GM12878 (cell line): ENCODE measurements around the gene ELMO3. TPM values are rescaled to one million over a fixed set of nuclear protein-coding genes. Genes with fewer than 3 reads are reported as not detected.

ENCODE experiments used
- ASH2L ChIP-seq: fragments of 300-600, 200-600 bp; sonication (generic); IDR thresholded peaks from 2 replicates; pipeline ENCODE4 v1.6.1; 2017; ENCODE audit warnings: low read depth, mild to moderate bottlenecking, borderline replicate concordance
- BRCA1 ChIP-seq: IDR thresholded peaks from 2 replicates; pipeline ENCODE4 v1.6.1; 2011; ENCODE audit warnings: low read depth, low read length, improper control_type of control experiment
- EED ChIP-seq: sonication (generic); IDR thresholded peaks from 2 replicates; pipeline ENCODE4 v1.6.1; 2016; ENCODE audit warnings: antibody characterized with exemption, low read depth
- EGR1 ChIP-seq, 2 experiments: IDR thresholded peaks; 1 replicate in 1 of 2; 2 replicates in 1 of 2; pipeline ENCODE4 v1.6.1; 2011 to 2012; ENCODE audit warnings: low read depth in 2 of 2, low read length in 2 of 2, borderline replicate concordance in 1 of 2, mild to moderate bottlenecking in 1 of 2, moderate library complexity in 1 of 2
- ESRRA ChIP-seq: IDR thresholded peaks from 2 replicates; pipeline ENCODE4 v1.6.1; 2012; ENCODE audit warnings: mild to moderate bottlenecking, low read length, improper control_type of control experiment
- IKZF2 ChIP-seq, 2 experiments: fragments of 450-650 bp; IDR thresholded peaks; 2 replicates each; pipeline ENCODE4 v1.6.1; 2017; ENCODE audit warnings: mild to moderate bottlenecking in 2 of 2, moderate library complexity in 2 of 2
- MEF2B ChIP-seq: fragments of 450-650 bp; IDR thresholded peaks from 2 replicates; pipeline ENCODE4 v1.6.1; 2018; ENCODE audit warnings: mild to moderate bottlenecking, moderate library complexity; ENCODE audit not compliant: partially characterized antibody, poor library complexity, severe bottlenecking
- NFYB ChIP-seq: IDR thresholded peaks from 2 replicates; pipeline ENCODE4 v1.6.1; 2011; ENCODE audit warnings: low read depth, mild to moderate bottlenecking, low read length, improper control_type of control experiment, moderate library complexity; ENCODE audit not compliant: insufficient read depth
- NRF1 ChIP-seq: conservative IDR thresholded peaks from 2 replicates; pipeline ENCODE4 v1.6.1; 2011; ENCODE audit warnings: mild to moderate bottlenecking, low read depth, low read length, improper control_type of control experiment
- PAX8 ChIP-seq: fragments of 450-650 bp; IDR thresholded peaks from 2 replicates; pipeline ENCODE4 v1.6.1; 2017; ENCODE audit warnings: mild to moderate bottlenecking, moderate library complexity
- RUNX3 ChIP-seq: IDR thresholded peaks from 2 replicates; pipeline ENCODE4 v1.6.1; 2012; ENCODE audit warnings: low read length, inconsistent platforms
- SIN3A ChIP-seq: IDR thresholded peaks from 2 replicates; pipeline ENCODE4 v1.6.1; 2012; ENCODE audit warnings: low read depth, low read length, improper control_type of control experiment
- ZNF384 ChIP-seq: IDR thresholded peaks from 2 replicates; pipeline ENCODE4 v1.6.1; 2012; ENCODE audit warnings: low read depth, mild to moderate bottlenecking, low read length, improper control_type of control experiment, borderline replicate concordance
- polyA plus RNA-seq, 11 experiments: library from polyadenylated mRNA; depleted of rRNA in 4 of 11; unstranded in 6 of 11; stranded (reverse) in 5 of 11; fragments of >200 nt; fragmentation: Nextera tagmentation in 4 of 11; fragmentation: Illumina TruSeq in 1 of 11; extraction: Ambion mirVana in 4 of 11; extraction: Trizol in 1 of 11; gene quantifications; 1 replicate in 1 of 11; 2 replicates in 10 of 11; pipeline versions ENCODE4 v1.2.1 to v1.2.3, GENCODE V29; 2011 to 2016; ENCODE audit warnings: inconsistent platforms in 2 of 11, missing spikeins in 2 of 11, low read depth in 1 of 11
- total RNA-seq, 4 experiments: library from RNA; depleted of rRNA in 3 of 4; stranded (reverse); fragments of >200 nt in 3 of 4; fragmentation: Illumina TruSeq in 1 of 4; extraction: Trizol in 1 of 4; gene quantifications; 2 replicates each; pipeline versions ENCODE4 v1.2.1 to v1.2.3, GENCODE V29; 2013 to 2021
- TF ChIP-seq, protein P1 (sequence below): IDR thresholded peaks from 2 replicates; pipeline ENCODE4 v1.6.1; 2011; ENCODE audit warnings: mild to moderate bottlenecking, low read depth, low read length, moderate library complexity; ENCODE audit not compliant: insufficient replicate concordance
- TF ChIP-seq, protein P2 (sequence below): fragments of 450-650 bp; IDR thresholded peaks from 2 replicates; pipeline ENCODE4 v1.6.1; 2016; ENCODE audit warnings: mild to moderate bottlenecking
- TF ChIP-seq, protein P3 (sequence below): IDR thresholded peaks from 2 replicates; pipeline ENCODE4 v1.6.1; 2012; ENCODE audit warnings: low read depth, low read length, improper control_type of control experiment
- TF ChIP-seq, protein P4 (sequence below): fragments of 450-650 bp; IDR thresholded peaks from 2 replicates; pipeline ENCODE4 v1.6.1; 2017; ENCODE audit warnings: low read depth, mild to moderate bottlenecking, moderate library complexity
- TF ChIP-seq, protein P5 (sequence below): fragments of 450-650 bp; IDR thresholded peaks from 2 replicates; pipeline ENCODE4 v1.6.1; 2016; ENCODE audit warnings: mild to moderate bottlenecking
- TF ChIP-seq, protein P6 (sequence below): IDR thresholded peaks from 2 replicates; pipeline ENCODE4 v1.6.1; 2011; ENCODE audit warnings: low read depth, low read length, improper control_type of control experiment, borderline replicate concordance
- TF ChIP-seq, protein P7 (sequence below): IDR thresholded peaks from 2 replicates; pipeline ENCODE4 v1.6.1; 2012; ENCODE audit warnings: low read depth, low read length, improper control_type of control experiment

Gene ELMO3
- total and polyA plus RNA-seq, 10 of the 15 experiments (the other 5 are each of a cell fraction or from before 2014, with no cell fraction given): 0.05 to 4.7 (median 0.96) TPM; not detected in 1

DNA sequence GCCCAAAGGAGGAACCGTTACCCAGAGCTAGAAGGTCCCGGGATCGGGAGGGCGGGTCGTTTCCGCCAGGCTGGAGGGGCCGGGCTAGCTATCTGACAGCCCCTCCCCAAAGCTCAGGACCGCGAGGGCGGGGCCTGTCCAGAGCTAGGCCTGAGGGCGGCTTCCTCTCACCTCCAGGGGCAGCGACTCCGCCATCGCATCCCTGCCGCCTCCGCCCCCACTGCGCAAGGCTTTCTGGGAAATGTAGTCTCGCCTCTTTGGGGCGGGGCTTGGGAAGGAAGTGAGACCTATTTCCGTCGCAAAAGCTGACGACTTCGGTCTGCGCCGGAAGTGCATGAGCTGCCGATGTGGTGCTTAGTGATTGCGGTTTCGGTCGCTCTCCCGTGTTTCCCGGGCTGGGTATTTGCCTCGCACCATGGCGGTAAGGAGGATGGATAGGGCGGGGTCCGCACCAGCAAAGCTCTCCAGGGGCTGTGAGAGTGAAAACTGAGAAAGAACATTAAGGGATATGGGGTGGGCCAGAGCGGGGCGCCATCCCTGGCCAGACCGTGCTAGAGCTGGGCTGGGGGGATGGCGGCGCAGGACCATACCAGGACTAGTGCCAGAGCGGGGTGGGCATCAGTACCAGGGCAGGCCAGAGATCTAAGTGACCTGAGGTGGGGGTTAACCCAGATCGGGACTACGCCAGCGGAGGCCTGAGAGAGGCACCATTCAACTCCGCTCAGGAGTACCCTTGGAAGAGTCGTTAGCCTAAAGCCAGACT is 28.1 kb downstream of the ELMO3 start, which contains the start of gene TMEM208 (continued):
- TF ChIP-seq, protein P1, sequence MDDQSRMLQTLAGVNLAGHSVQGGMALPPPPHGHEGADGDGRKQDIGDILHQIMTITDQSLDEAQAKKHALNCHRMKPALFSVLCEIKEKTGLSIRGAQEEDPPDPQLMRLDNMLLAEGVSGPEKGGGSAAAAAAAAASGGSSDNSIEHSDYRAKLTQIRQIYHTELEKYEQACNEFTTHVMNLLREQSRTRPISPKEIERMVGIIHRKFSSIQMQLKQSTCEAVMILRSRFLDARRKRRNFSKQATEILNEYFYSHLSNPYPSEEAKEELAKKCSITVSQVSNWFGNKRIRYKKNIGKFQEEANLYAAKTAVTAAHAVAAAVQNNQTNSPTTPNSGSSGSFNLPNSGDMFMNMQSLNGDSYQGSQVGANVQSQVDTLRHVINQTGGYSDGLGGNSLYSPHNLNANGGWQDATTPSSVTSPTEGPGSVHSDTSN: no peak
- TF ChIP-seq IKZF2 (IDR thresholded peaks at IDR 0.05) (no peak), RUNX3 (peak; percentile 99), ZNF384 (0 out of 2 replicates have a peak, but pooled peaks have one; percentile 9), NFYB (peak; percentile 30; the same call in 1 of the 2 replicates), SIN3A (peak; percentile 98), EGR1 (IDR thresholded peaks at IDR 0.05; ENCODE audit: borderline replicate concordance in 1 of 2, low read depth in 2 of 2, low read length in 2 of 2) (peak; percentile 65 to 94), PAX8 (no peak), EED (no peak), BRCA1 (no peak), ESRRA (peak; percentile 87; the same call in 1 of the 2 replicates), ASH2L (no peak), NRF1 (0 out of 2 replicates have a peak, but pooled peaks have one; percentile 34), MEF2B (peak; percentile 33)
- TF ChIP-seq, protein P2, sequence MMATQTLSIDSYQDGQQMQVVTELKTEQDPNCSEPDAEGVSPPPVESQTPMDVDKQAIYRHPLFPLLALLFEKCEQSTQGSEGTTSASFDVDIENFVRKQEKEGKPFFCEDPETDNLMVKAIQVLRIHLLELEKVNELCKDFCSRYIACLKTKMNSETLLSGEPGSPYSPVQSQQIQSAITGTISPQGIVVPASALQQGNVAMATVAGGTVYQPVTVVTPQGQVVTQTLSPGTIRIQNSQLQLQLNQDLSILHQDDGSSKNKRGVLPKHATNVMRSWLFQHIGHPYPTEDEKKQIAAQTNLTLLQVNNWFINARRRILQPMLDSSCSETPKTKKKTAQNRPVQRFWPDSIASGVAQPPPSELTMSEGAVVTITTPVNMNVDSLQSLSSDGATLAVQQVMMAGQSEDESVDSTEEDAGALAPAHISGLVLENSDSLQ: peak; percentile 73
- TF ChIP-seq, protein P3, sequence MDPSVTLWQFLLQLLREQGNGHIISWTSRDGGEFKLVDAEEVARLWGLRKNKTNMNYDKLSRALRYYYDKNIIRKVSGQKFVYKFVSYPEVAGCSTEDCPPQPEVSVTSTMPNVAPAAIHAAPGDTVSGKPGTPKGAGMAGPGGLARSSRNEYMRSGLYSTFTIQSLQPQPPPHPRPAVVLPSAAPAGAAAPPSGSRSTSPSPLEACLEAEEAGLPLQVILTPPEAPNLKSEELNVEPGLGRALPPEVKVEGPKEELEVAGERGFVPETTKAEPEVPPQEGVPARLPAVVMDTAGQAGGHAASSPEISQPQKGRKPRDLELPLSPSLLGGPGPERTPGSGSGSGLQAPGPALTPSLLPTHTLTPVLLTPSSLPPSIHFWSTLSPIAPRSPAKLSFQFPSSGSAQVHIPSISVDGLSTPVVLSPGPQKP: peak; percentile 94
- TF ChIP-seq, protein P4, sequence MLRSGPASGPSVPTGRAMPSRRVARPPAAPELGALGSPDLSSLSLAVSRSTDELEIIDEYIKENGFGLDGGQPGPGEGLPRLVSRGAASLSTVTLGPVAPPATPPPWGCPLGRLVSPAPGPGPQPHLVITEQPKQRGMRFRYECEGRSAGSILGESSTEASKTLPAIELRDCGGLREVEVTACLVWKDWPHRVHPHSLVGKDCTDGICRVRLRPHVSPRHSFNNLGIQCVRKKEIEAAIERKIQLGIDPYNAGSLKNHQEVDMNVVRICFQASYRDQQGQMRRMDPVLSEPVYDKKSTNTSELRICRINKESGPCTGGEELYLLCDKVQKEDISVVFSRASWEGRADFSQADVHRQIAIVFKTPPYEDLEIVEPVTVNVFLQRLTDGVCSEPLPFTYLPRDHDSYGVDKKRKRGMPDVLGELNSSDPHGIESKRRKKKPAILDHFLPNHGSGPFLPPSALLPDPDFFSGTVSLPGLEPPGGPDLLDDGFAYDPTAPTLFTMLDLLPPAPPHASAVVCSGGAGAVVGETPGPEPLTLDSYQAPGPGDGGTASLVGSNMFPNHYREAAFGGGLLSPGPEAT: peak; percentile 99
- TF ChIP-seq, protein P5, sequence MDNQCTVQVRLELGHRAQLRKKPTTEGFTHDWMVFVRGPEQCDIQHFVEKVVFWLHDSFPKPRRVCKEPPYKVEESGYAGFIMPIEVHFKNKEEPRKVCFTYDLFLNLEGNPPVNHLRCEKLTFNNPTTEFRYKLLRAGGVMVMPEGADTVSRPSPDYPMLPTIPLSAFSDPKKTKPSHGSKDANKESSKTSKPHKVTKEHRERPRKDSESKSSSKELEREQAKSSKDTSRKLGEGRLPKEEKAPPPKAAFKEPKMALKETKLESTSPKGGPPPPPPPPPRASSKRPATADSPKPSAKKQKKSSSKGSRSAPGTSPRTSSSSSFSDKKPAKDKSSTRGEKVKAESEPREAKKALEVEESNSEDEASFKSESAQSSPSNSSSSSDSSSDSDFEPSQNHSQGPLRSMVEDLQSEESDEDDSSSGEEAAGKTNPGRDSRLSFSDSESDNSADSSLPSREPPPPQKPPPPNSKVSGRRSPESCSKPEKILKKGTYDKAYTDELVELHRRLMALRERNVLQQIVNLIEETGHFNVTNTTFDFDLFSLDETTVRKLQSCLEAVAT: peak; percentile 85
- TF ChIP-seq, protein P6, sequence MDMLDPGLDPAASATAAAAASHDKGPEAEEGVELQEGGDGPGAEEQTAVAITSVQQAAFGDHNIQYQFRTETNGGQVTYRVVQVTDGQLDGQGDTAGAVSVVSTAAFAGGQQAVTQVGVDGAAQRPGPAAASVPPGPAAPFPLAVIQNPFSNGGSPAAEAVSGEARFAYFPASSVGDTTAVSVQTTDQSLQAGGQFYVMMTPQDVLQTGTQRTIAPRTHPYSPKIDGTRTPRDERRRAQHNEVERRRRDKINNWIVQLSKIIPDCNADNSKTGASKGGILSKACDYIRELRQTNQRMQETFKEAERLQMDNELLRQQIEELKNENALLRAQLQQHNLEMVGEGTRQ: no peak
- TF ChIP-seq, protein P7, sequence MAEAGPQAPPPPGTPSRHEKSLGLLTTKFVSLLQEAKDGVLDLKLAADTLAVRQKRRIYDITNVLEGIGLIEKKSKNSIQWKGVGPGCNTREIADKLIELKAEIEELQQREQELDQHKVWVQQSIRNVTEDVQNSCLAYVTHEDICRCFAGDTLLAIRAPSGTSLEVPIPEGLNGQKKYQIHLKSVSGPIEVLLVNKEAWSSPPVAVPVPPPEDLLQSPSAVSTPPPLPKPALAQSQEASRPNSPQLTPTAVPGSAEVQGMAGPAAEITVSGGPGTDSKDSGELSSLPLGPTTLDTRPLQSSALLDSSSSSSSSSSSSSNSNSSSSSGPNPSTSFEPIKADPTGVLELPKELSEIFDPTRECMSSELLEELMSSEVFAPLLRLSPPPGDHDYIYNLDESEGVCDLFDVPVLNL: peak; percentile 71
